Left cardiac atrium (tissue), 4 donors: ENCODE measurements around the gene KIAA0513. TPM values are rescaled to one million over a fixed set of nuclear protein-coding genes. Genes with fewer than 3 reads are reported as not detected.

Experiments used
- ATAC-seq, 2 donors: fragments of 200-7000 bp; cut with Tn5 transposase; one replicate each; pipeline ENCODE4 v1.9.1; 2020; ENCODE audit warnings: mild to moderate bottlenecking in 2 of 2, moderate library complexity in 2 of 2
- DNase-seq: peaks from one replicate; pipeline ENCODE4 v3.0.0-alpha.2; 2020
- intact Hi-C, 2 donors: fragments of 100-400 bp; cut with DNase I; formaldehyde crosslinking; loops; one replicate each; pipeline versions ENCODE4 v1.14.1 to v1.15.1; 2022 to 2023
- total RNA-seq, 2 donors: library from RNA; stranded (reverse); fragmentation: NEBNext Ultra II Directional; extraction: Animal tissue kit (Norgen Biotek cat#: 25700); gene quantifications; one replicate each; pipeline ENCODE4 v1.2.1, GENCODE V29; 2021
- donor health status: DM: no; HTN: yes; CAD: no.
- donor health status: DM: no; HTN: yes; CAD: no; lungs with severe emphysema.
- donor health status: DM: yes; HTN: yes; CAD: no.
- donor health status: Dilated cardiomyopathy.

The KIAA0513 gene
- total RNA-seq, 2 donors from 2014 or later = 9.2 to 10.4 TPM

GRCh38 chr16:85081038-85081437 is 53.4 kb downstream of the KIAA0513 start:
- intact Hi-C loops = loop anchor here (10.0 kb wide), 2 partner anchors 66 to 326 kb away; partner anchors contain the start of gene ZDHHC7 (in 1 of the 2)
- DNase-seq = no peak
- no peak for ATAC-seq

GRCh38 chr16:85081765-85082164 is 54.2 kb downstream of the KIAA0513 start:
- intact Hi-C loops = loop anchor here (10.0 kb wide), 2 partner anchors 67 to 327 kb away; partner anchors contain the start of gene ZDHHC7 (in 1 of the 2)
- ATAC-seq (no peak), DNase-seq (no peak)

GRCh38 chr16:85082173-85083050 is 54.8 kb downstream of the KIAA0513 start:
- DNase-seq (no peak), ATAC-seq (no peak)
- intact Hi-C loops = loop anchor here (10.0 kb wide), 2 partner anchors 68 to 328 kb away; partner anchors contain the start of gene ZDHHC7 (in 1 of the 2)

- DNase-seq = no peak
- intact Hi-C loops = loop anchor here (10.0 kb wide), 2 partner anchors 68 to 328 kb away; partner anchors contain the start of gene ZDHHC7 (in 1 of the 2)
- ATAC-seq = no peak
Observed at GRCh38 chr16:85083051-85083639, 55.5 kb downstream of the KIAA0513 start.

- intact Hi-C loops = loop anchor here (10.0 kb wide), 2 partner anchors 70 to 330 kb away; partner anchors contain the start of gene ZDHHC7 (in 1 of the 2)
- ATAC-seq = no peak
- DNase-seq = no peak
Observed at GRCh38 chr16:85084841-85085510, 57.4 kb downstream of the KIAA0513 start.

- ATAC-seq = no peak
- no peak for DNase-seq
- intact Hi-C loops = loop anchor here (10.0 kb wide), 2 partner anchors 71 to 331 kb away; partner anchors contain the start of gene ZDHHC7 (in 1 of the 2)
Observed at GRCh38 chr16:85085721-85086120, 58.1 kb downstream of the KIAA0513 start.

GRCh38 chr16:85086347-85087291 is 59.0 kb downstream of the KIAA0513 start:
- intact Hi-C loops = loop anchor here (10.0 kb wide), 2 partner anchors 72 to 332 kb away; partner anchors contain the start of gene ZDHHC7 (in 1 of the 2)
- peak; percentile 66 to 67 for ATAC-seq

GRCh38 chr16:85087899-85088569 is 60.4 kb downstream of the KIAA0513 start:
- no peak for ATAC-seq
- intact Hi-C loops = loop anchor here (10.0 kb wide), 2 partner anchors 73 to 333 kb away; partner anchors contain the start of gene ZDHHC7 (in 1 of the 2)
- no peak for DNase-seq

More at GRCh38 chr16:85086347-85087291, 59.0 kb downstream of the KIAA0513 start:
- DNase-seq = peak; percentile 85

- no peak for ATAC-seq
- intact Hi-C loops = loop anchor here (10.0 kb wide), 2 partner anchors 74 to 334 kb away; partner anchors contain the start of gene ZDHHC7 (in 1 of the 2)
Observed at GRCh38 chr16:85088570-85089199, 61.1 kb downstream of the KIAA0513 start.

GRCh38 chr16:85089525-85089924 is 61.9 kb downstream of the KIAA0513 start:
- intact Hi-C loops = loop anchor here (10.0 kb wide), 2 partner anchors 75 to 335 kb away; partner anchors contain the start of gene ZDHHC7 (in 1 of the 2)
- no peak for DNase-seq
- ATAC-seq = no peak

More at GRCh38 chr16:85088570-85089199, 61.1 kb downstream of the KIAA0513 start:
- DNase-seq = no peak

- intact Hi-C loops = no loop called here
- ATAC-seq (no peak), DNase-seq (no peak)
Observed at GRCh38 chr16:85090181-85090580, 62.6 kb downstream of the KIAA0513 start.

- ATAC-seq = no peak
- intact Hi-C loops = no loop called here
Observed at GRCh38 chr16:85090873-85091521, 63.4 kb downstream of the KIAA0513 start.

GRCh38 chr16:85091522-85091910 is 63.9 kb downstream of the KIAA0513 start:
- DNase-seq = no peak

More at GRCh38 chr16:85090873-85091521, 63.4 kb downstream of the KIAA0513 start:
- DNase-seq = no peak

GRCh38 chr16:85092309-85092708 is 64.7 kb downstream of the KIAA0513 start:
- ATAC-seq (no peak), DNase-seq (no peak)
- intact Hi-C loops = no loop called here

More at GRCh38 chr16:85091522-85091910, 63.9 kb downstream of the KIAA0513 start:
- no peak for ATAC-seq
- intact Hi-C loops = no loop called here

- no peak for ATAC-seq
- intact Hi-C loops = no loop called here
- DNase-seq = no peak
Observed at GRCh38 chr16:85092851-85093250, 65.3 kb downstream of the KIAA0513 start.

GRCh38 chr16:85093705-85094104 is 66.1 kb downstream of the KIAA0513 start:
- ATAC-seq = no peak
- DNase-seq = no peak
- intact Hi-C loops = no loop called here
